Coronary artery (tissue), 2 donors: ENCODE measurements around the gene FBN2.
"Not testable (repeated sequence)": the region's sequence is repeated elsewhere in the genome, so short reads cannot be mapped to it uniquely, and the experiment has no call there.

ENCODE experiments used
- DNase-seq: peaks from one replicate; pipeline ENCODE4 v3.0.0-alpha.2; 2017; ENCODE audit warnings: low spot score
- H3K27ac ChIP-seq, 2 donors: fragments of 200-600 bp; sonication (generic); one replicate each; pipeline ENCODE4 v1.5.1; 2016 to 2019
- H3K4me3 ChIP-seq: fragments of 200-600 bp; sonication (generic); 2 replicates; pipeline ENCODE4 v1.5.1; 2016; ENCODE audit warnings: mild to moderate bottlenecking, moderate library complexity
- CTCF ChIP-seq: fragments of 200-600 bp; sonication (generic); IDR thresholded peaks from one replicate; pipeline ENCODE4 v1.5.1; 2019; ENCODE audit warnings: antibody characterized with exemption

The FBN2 gene

GRCh38 chr5:128455841-128456361 lies 82.1 kb downstream of the FBN2 start:
- no peak for TF ChIP-seq CTCF
- no peak for DNase-seq
- no peak overlapping the region for H3K4me3 ChIP-seq
- no peak overlapping the region for H3K27ac ChIP-seq

- Histone ChIP-seq H3K27ac (no peak overlapping the region), H3K4me3 (no peak overlapping the region)
- TF ChIP-seq CTCF = no peak
- no peak for DNase-seq
These were observed 84.9 kb downstream of the FBN2 start for GRCh38 chr5:128453121-128453520.

- not testable (repeated sequence) for H3K4me3 ChIP-seq, H3K27ac ChIP-seq, DNase-seq
These were observed 90.8 kb downstream of the FBN2 start for GRCh38 chr5:128447224-128447623.

DNA sequence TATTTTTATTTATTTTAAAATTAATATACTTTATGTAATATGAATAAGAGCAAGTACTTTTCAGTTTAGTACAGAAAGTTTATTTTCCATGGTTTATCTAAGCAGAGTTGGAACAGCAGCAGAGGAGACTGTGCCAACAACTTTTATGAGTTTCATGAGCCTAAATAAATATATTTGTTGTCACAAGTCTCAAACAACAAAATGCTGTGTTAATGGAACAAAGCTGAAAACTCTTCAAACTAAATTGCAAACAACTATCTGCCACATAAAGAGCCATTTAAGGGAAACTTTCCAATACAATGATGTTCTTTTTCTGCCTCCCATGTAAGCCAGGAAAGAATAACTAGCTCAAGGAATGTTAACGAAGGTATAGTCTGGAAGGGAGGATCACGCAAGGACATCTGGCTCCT lies 96.1 kb downstream of the FBN2 start:
- Histone ChIP-seq H3K4me3 (no peak overlapping the region), H3K27ac (no peak overlapping the region)
- DNase-seq = no peak
- no peak for TF ChIP-seq CTCF

DNA sequence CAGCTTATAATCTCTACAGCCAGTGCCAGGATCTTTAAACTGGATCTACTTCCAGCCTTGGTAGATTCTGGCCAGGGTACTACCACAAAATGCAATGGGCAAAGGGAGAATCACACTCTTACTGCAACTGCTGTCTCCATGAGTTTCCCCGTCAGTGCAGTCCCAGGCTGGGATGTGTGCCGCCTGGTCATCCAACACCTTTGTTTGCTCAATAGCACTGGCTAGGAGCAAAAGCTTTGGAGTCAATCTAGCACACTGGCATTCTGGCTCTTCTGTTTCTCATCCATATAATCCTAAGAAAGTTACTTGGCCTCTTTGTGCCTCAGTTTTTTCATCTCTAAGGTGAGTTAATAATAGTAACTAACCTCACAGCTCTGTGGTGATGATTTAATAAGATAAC lies 96.9 kb downstream of the FBN2 start:
- DNase-seq = no peak
- TF ChIP-seq CTCF = no peak
- no peak overlapping the region for H3K4me3 ChIP-seq
- no peak overlapping the region for H3K27ac ChIP-seq

DNA sequence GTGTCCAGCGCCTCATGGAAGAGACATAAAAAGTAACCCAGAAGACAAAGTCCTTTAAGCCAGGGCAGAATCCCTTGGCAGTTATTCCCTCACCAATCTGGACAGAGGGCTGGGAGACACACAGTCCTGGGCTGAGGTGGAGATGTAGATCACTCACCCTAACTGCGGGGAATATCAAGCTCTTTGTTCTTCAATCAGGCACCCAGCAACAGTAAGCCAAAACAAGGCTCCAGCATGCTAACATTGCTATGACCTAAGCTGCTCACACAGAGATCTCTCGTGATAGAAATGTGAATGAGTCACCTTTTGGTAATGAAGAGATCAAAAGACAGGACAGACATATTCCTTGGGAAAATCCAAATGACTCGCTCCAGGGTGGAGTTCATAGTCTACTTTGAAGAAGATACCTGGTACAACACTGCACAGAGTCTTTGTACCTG lies 101.3 kb downstream of the FBN2 start:
- TF ChIP-seq CTCF = no peak
- H3K4me3 ChIP-seq = no peak overlapping the region
- H3K27ac ChIP-seq = no peak overlapping the region
- no peak for DNase-seq

- no peak for DNase-seq
- TF ChIP-seq CTCF = no peak
- no peak overlapping the region for H3K27ac ChIP-seq
These were observed 102.2 kb downstream of the FBN2 start for GRCh38 chr5:128435861-128436260.

DNA sequence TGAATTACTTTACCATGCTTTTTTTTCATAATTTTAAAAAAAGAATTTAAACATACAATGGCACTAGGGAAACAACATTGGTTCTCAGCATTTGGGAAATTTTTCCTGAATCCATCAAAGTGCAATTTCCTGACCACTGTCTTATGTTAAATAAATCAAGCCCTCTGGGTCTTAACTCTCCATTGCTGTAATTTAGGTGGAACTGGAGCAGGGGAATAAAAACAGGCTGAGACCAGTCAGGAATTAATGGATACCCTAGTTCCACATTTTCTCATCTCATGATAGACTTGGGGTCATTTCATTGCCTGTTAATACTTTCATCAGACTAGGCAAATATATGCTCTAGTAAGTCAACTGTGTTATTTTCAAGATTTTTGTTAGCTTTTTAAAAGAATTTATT lies 103.1 kb downstream of the FBN2 start:
- Histone ChIP-seq H3K4me3 (no peak overlapping the region), H3K27ac (no peak overlapping the region)
- TF ChIP-seq CTCF = no peak
- DNase-seq = no peak

More at GRCh38 chr5:128435861-128436260, 102.2 kb downstream of the FBN2 start:
- no peak overlapping the region for H3K4me3 ChIP-seq
